Inflammatory macrophage treated with lipopolysaccharide for 4 hours (primary cell): Measurements from ENCODE around the gene GOLGA6L1.
A peak's percentile ranks its signal among the peaks of the same experiment; 100 is the strongest.
"Not testable (repeated sequence)": the region's sequence is repeated elsewhere in the genome, so short reads cannot be mapped to it uniquely, and the experiment has no call there.

Experiments used
- DNase-seq: peaks from one replicate; pipeline ENCODE4 v3.0.0-alpha.2; 2020

The GOLGA6L1 gene, protein sequence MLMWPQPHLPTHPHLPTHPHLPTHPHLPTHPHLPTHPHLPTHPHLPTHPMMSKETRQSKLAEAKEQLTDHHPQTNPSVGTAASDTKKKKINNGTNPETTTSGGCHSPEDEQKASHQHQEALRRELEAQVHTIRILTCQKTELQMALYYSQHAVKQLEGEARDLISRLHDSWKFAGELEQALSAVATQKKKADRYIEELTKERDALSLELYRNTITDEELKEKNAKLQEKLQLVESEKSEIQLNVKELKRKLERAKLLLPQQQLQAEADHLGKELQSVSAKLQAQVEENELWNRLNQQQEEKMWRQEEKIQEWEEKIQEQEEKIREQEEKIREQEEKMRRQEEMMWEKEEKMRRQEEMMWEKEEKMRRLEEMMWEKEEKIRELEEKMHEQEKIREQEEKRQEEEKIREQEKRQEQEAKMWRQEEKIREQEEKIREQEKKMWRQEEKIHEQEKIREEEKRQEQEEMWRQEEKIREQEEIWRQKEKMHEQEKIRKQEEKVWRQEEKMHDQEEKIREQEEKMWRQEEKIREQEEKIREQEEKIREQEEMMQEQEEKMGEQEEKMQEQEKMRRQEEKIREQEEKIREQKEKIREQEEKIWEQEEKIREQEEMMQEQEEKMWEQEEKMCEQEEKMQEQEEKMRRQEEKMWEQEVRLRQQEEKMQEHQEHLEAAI

DNA sequence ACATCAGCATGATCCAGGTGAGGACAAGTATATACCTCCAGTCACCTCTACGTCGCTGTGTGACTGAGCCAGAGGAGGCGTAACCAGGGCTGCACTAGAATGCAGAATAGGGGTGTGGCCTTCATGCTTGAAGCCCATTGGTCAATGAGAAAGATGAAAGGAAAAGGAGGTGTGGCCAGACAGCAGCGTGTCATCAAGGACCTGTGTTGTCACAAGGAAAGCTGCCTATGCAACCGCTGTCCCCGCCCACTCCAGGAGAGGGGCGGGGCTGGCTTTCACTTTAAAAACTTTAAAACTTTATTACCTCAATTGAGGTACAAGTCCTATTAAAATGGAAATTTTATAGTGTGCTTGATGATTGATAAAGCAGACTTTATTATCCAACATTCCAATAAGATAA is at the start of gene GOLGA6L1:
TSS of gene GOLGA6L1 (minus strand) at position 101 of the 400 bp plus-strand sequence. CDS start at position 10, 91 bp downstream.
- DNase-seq: not testable (repeated sequence)

GRCh38 chr15:23181201-23181600 is 44.6 kb upstream of the GOLGA6L1 start:
- not testable (repeated sequence) for DNase-seq

GRCh38 chr15:23180547-23180927 is 43.9 kb upstream of the GOLGA6L1 start:
- DNase-seq: not testable (repeated sequence)

GRCh38 chr15:23179768-23180546 is 43.3 kb upstream of the GOLGA6L1 start:
- DNase-seq: not testable (repeated sequence)

- not testable (repeated sequence) for DNase-seq
Observed at GRCh38 chr15:23176683-23177082, 40.1 kb upstream of the GOLGA6L1 start.

DNA sequence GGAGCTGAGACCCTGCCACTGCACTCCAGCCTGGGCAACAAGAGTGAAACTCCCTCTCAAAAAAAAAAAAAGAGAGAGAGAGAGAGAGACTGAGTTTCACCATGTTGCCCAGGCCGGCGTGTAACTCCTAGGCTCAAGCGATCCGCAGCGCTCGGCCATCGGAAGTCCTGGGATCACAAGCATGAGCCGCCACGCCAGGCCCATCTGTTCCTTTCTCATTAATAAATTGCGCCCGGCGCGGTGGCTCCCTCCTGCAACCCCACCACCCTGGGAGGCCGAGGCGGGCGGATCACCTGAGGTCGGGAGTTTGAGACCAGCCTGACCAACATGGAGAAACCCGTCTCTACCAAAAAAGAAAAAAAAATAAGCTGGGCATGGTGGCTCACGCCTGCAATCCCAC is 39.0 kb upstream of the GOLGA6L1 start:
- not testable (repeated sequence) for DNase-seq

GRCh38 chr15:23174609-23175140 is 38.1 kb upstream of the GOLGA6L1 start:
- DNase-seq: not testable (repeated sequence)

GRCh38 chr15:23132787-23133186 is 3.8 kb downstream of the GOLGA6L1 start:
- DNase-seq: not testable (repeated sequence)

DNA sequence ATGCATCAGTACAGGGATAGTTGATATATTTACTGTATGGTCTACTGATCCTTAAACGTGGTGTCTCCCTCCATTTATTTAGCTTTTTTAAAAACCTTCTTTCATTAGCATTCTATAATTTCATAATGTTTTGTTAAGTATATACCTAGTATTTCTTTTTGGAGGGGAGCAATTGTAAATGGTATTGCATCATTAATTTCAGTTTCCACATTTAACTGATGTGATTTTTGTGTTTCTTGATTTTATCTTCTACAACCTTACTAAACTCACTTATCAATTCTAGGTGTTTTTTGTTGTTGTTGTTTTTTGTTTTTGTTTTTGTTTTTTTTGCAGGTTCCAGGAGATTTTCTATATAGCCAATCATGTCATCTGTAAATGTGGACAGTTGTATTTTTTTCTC is 18.4 kb downstream of the GOLGA6L1 start:
- DNase-seq: no peak

DNA sequence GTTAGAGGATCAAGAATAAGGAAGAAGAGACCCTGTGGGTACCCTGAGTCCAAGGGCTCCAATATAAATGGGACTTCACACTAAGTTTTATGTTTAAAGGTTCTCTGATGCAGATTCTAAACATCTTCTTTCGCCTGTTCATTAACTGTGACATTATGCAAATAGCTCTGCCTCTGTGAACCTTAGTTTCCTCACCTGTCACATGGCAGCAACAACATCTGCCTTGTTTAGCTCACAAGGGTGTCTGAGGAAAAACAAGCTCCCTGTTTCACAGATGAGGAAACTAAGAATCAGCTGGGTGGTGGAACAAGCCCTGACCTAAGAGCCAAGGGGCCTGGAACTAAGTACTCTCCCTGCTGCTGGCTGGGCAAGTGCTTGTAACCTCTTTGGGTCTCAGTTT is 40.8 kb downstream of the GOLGA6L1 start:
- DNase-seq: no peak

DNA sequence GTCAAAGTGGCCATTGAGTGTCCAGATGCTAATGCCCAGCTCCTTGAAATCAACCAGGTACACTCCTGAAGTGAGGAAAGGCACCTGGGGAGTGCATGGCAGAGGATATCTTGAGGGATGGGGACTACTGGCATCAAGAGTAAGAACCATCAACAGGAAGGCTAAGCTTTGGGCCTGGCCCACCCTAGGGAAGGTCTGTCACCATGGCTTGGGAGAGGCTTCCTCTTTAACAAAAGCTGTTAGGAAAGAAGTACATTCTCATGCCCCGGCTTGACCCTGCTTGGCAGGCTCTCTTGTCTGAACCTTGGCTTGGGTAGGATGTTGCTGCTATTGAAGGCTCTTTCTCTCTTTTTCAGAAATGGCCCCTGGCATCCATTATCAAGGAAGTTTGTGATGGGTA is 53.5 kb downstream of the GOLGA6L1 start:
- no peak for DNase-seq

- not testable (repeated sequence) for DNase-seq
Observed at GRCh38 chr15:23081996-23082737, 54.5 kb downstream of the GOLGA6L1 start.

DNA sequence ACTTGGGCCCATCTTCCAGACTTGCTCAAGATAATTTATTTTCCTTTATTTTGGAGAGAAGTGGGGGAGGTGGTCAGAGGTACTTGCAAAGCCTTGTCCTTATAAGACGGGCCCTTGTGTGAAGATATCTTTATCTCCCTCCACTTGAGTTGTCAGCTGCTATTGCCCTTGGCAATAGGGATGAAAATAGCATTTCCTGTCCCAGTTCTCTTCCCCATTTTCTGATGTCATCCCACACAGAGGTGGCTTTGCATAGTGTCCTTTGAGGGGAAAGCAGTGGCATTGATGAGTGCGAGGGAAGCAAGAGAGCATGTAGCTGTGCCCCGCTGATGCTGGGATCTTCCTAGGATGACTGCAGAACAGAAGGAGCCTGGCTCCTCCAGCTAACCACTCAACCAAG is 55.4 kb downstream of the GOLGA6L1 start:
- DNase-seq: peak; percentile 3

GRCh38 chr15:23079766-23080165 is 56.9 kb downstream of the GOLGA6L1 start:
- no peak for DNase-seq
